ENCODE results near the gene GRPEL2. TPM values are rescaled to one million over a fixed set of nuclear protein-coding genes. Genes with fewer than 3 reads are reported as not detected.
A peak's percentile ranks its signal among the peaks of the same experiment; 100 is the strongest.

GRPEL2 gene
- total RNA-seq, 1 experiment from 2014 or later, result 47.3 TPM

DNA sequence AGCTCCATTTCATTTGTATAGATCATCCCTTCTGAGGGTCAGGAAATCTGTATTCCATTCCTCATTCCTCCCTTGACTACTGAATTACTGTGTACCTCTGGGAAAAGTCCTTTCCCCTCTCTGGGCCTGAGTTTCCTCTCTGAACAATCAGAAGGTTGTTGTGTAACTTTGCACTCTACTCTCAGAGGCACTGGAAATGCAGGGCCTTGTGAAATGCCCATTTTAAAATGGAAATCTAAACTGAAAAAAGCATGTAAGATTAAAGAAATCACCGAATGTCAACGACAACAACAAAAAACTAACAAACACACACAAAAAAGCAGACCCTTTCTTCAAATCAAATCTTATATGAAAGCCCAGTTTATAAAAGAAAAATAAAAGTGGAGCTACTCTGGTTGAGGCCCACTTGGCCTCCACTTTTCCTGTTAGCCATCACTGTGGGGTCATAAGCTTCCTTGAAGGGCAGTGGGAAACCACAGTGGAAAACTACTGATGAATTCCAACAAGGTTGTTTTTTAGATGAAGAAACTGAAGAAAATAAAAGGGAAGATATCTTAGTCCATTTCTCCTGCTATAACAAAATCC lies 21.6 kb upstream of the GRPEL2 start:
- H3K9me3 Mint-ChIP-seq, result no peaks in the 10 kb centered on the region
- H3K36me3 Mint-ChIP-seq (ENCODE audit: insufficient read depth in 1 of 3, low read depth in 3 of 3), result no peaks in the 10 kb centered on the region
- 100% methylated on average over 2 of the region's 2 CpGs for WGBS (ENCODE audit: extremely low coverage, insufficient read length, low lambda C conversion rate)
- Histone ChIP-seq H2AFZ (ENCODE audit: low read length) (no peak overlapping the region), H3K9me3 (ENCODE audit: control insufficient read depth, low read depth, low read length) (no peaks in the 10 kb centered on the region), H3K18ac (ENCODE audit: insufficient read length, low read depth, low read length) (no peak overlapping the region), H2BK5ac (ENCODE audit: insufficient read length, low read length) (no peak overlapping the region), H2BK20ac (ENCODE audit: low read depth, low read length, poor library complexity, severe bottlenecking) (no peak overlapping the region), H3K23ac (ENCODE audit: insufficient read length, low read depth, low read length) (no peak overlapping the region), H2BK15ac (ENCODE audit: low read depth, low read length) (no peak overlapping the region), H4K5ac (ENCODE audit: insufficient read length, low read depth, low read length) (no peak overlapping the region), H3K4me2 (ENCODE audit: insufficient read depth, insufficient read length, low read length) (no peak overlapping the region), H2BK12ac (ENCODE audit: insufficient read length, low read depth, low read length) (no peak overlapping the region), H2BK120ac (ENCODE audit: low read depth, low read length, poor library complexity, severe bottlenecking) (no peak overlapping the region), H3K56ac (ENCODE audit: insufficient read length, low read depth, low read length) (no peak overlapping the region), H3K79me1 (ENCODE audit: insufficient read depth, low read depth, low read length, poor library complexity, severe bottlenecking) (no peaks in the 10 kb centered on the region), H4K20me1 (ENCODE audit: control insufficient read depth, insufficient read depth, insufficient read length) (no peaks in the 10 kb centered on the region), H3K27ac (ENCODE audit: insufficient read length, low read depth, low read length) (no peak overlapping the region), H3T11ph (ENCODE audit: low read length) (no peak overlapping the region), H3K4me1 (ENCODE audit: insufficient read depth, low read length) (no peaks in the 10 kb centered on the region), H3K79me2 (ENCODE audit: insufficient read depth, low read length) (no peaks in the 10 kb centered on the region), H3K14ac (ENCODE audit: insufficient read depth, low read length) (no peak overlapping the region), H3K4ac (ENCODE audit: low read depth, low read length) (no peak overlapping the region), H2AK5ac (ENCODE audit: insufficient read length, low read length) (no peak overlapping the region), H4K8ac (replicated peaks; ENCODE audit: insufficient read length, low read depth, low read length) (no peak overlapping the region), H3K9ac (ENCODE audit: extremely low read depth, insufficient read length, low read length) (no peak overlapping the region), H3K27me3 (ENCODE audit: insufficient read depth, low read length) (no peaks in the 10 kb centered on the region; the same call in 1 of the 2 replicates), H4K91ac (ENCODE audit: insufficient read length, low read depth, low read length) (no peak overlapping the region), H3K23me2 (ENCODE audit: insufficient read length, low read depth, low read length, poor library complexity, severe bottlenecking) (no peaks in the 10 kb centered on the region)
- no peaks in the 10 kb centered on the region; the same call in 1 of the 2 replicates for H3K27me3 Mint-ChIP-seq (ENCODE audit: low read depth)
- H3K4me1 Mint-ChIP-seq, result peaks cover 6 to 8% of the 10 kb centered on the region in 2 experiments
- TF ChIP-seq, protein P1, sequence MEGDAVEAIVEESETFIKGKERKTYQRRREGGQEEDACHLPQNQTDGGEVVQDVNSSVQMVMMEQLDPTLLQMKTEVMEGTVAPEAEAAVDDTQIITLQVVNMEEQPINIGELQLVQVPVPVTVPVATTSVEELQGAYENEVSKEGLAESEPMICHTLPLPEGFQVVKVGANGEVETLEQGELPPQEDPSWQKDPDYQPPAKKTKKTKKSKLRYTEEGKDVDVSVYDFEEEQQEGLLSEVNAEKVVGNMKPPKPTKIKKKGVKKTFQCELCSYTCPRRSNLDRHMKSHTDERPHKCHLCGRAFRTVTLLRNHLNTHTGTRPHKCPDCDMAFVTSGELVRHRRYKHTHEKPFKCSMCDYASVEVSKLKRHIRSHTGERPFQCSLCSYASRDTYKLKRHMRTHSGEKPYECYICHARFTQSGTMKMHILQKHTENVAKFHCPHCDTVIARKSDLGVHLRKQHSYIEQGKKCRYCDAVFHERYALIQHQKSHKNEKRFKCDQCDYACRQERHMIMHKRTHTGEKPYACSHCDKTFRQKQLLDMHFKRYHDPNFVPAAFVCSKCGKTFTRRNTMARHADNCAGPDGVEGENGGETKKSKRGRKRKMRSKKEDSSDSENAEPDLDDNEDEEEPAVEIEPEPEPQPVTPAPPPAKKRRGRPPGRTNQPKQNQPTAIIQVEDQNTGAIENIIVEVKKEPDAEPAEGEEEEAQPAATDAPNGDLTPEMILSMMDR (conservative IDR thresholded peaks at IDR 0.05), result no peak
- H3K27ac Mint-ChIP-seq, result peak overlapping the region in 2 of 3 experiments; percentile 31 to 57; a peak in 2 of 7 replicates
- no peak for DNase-seq
- H3K4me3 Mint-ChIP-seq, result no peak overlapping the region

All from H9 (cell line).